ENCODE measurements around the gene IGF2BP3.

The IGF2BP3 gene

GRCh38 chr7:23472956-23473843 is 2.9 kb upstream of the IGF2BP3 start:
- Mint-ChIP-seq H3K9me3 (no peaks in the 10 kb centered on the region), H3K36me3 (ENCODE audit: low read depth) (no peaks in the 10 kb centered on the region), H3K27me3 (ENCODE audit: low read depth, poor library complexity) (no peaks in the 10 kb centered on the region), H3K4me3 (peak overlapping the region; percentile 93), H3K4me1 (peaks cover 28% of the 10 kb centered on the region), H3K27ac (peak overlapping the region; percentile 99)
- TF ChIP-seq CTCF (IDR thresholded peaks at IDR 0.05), result no peak
- DNase-seq, result peak; percentile 13

GRCh38 chr7:23472556-23472955 is 2.3 kb upstream of the IGF2BP3 start:
- no peak for DNase-seq
- Mint-ChIP-seq H3K4me1 (peaks cover 31% of the 10 kb centered on the region), H3K4me3 (peak overlapping the region; percentile 93), H3K36me3 (ENCODE audit: low read depth) (no peaks in the 10 kb centered on the region), H3K9me3 (no peaks in the 10 kb centered on the region), H3K27ac (peak overlapping the region; percentile 99), H3K27me3 (ENCODE audit: low read depth, poor library complexity) (no peaks in the 10 kb centered on the region)
- TF ChIP-seq CTCF (IDR thresholded peaks at IDR 0.05), result no peak

- Mint-ChIP-seq H3K36me3 (ENCODE audit: low read depth) (no peaks in the 10 kb centered on the region), H3K4me1 (peaks cover 31% of the 10 kb centered on the region), H3K27ac (peak overlapping the region; percentile 97), H3K4me3 (peak overlapping the region; percentile 93), H3K9me3 (no peaks in the 10 kb centered on the region), H3K27me3 (ENCODE audit: low read depth, poor library complexity) (no peaks in the 10 kb centered on the region)
- no peak for TF ChIP-seq CTCF (IDR thresholded peaks at IDR 0.05)
- DNase-seq, result no peak
Measured at GRCh38 chr7:23472046-23472445, 1.8 kb upstream of the IGF2BP3 start.

GRCh38 chr7:23471106-23471859 is 992 bp upstream of the IGF2BP3 start:
- TF ChIP-seq CTCF (IDR thresholded peaks at IDR 0.05), result no peak
- Mint-ChIP-seq H3K4me1 (peaks cover 29% of the 10 kb centered on the region), H3K36me3 (ENCODE audit: low read depth) (no peaks in the 10 kb centered on the region), H3K27me3 (ENCODE audit: low read depth, poor library complexity) (no peaks in the 10 kb centered on the region), H3K9me3 (no peaks in the 10 kb centered on the region), H3K27ac (peak overlapping the region; percentile 98), H3K4me3 (peak overlapping the region; percentile 97)
- peak; percentile 91 for DNase-seq

GRCh38 chr7:23469961-23470250 is 385 bp downstream of the IGF2BP3 start:
- H3K4me1 Mint-ChIP-seq, result peaks cover 41% of the 10 kb centered on the region
- H3K9me3 Mint-ChIP-seq, result no peaks in the 10 kb centered on the region
- peak overlapping the region; percentile 97 for H3K4me3 Mint-ChIP-seq
- TF ChIP-seq CTCF (IDR thresholded peaks at IDR 0.05), result no peak
- peaks cover 7% of the 10 kb centered on the region for H3K36me3 Mint-ChIP-seq (ENCODE audit: low read depth)
- H3K27ac Mint-ChIP-seq, result peak overlapping the region; percentile 98
- H3K27me3 Mint-ChIP-seq (ENCODE audit: low read depth, poor library complexity), result no peaks in the 10 kb centered on the region
- DNase-seq, result no peak

All from nephron progenitor cell (in vitro differentiated cells).